Cardiac fibroblast (primary cell): ENCODE results near the gene SLCO3A1.

Experiments used
- DNase-seq, 2 donors: peaks; one replicate each; pipeline versions ENCODE4 v3.0.0 to v3.0.0-alpha.2; 2010; ENCODE audit warnings: low read depth in 2 of 2
- H3K4me3 ChIP-seq, 2 donors: replicated peaks in 1 of 2; 1 replicate in 1 of 2; 2 replicates in 1 of 2; pipeline ENCODE4 v1.5.1; 2011; ENCODE audit warnings: low read depth in 2 of 2, low read length in 2 of 2, mild to moderate bottlenecking in 2 of 2, moderate library complexity in 1 of 2
- TF ChIP-seq, protein P1 (sequence below): IDR thresholded peaks from one replicate; pipeline ENCODE4 v1.5.1; 2011; ENCODE audit warnings: low read depth, mild to moderate bottlenecking, low read length, inconsistent platforms

Gene SLCO3A1

DNA sequence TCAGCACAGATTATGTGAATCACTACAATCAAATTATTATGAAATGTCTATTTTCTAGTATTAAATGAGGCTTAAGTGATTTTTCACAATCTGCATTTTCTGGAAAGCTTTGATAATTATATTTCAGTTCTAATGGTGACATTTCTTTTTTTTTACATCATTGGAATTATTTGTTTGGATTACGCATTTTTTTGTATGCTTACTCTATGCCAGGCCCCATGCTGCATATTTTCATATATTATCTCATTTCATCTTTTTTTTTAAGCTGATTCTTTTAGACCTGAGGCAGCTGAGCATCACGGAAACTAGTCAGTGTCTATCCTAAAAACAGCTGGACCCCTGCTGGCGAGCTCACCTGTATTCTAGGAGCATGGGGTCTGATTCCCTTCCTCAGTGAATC lies 31.1 kb downstream of the SLCO3A1 start:
- no peak overlapping the region for H3K4me3 ChIP-seq
- TF ChIP-seq, protein P1, sequence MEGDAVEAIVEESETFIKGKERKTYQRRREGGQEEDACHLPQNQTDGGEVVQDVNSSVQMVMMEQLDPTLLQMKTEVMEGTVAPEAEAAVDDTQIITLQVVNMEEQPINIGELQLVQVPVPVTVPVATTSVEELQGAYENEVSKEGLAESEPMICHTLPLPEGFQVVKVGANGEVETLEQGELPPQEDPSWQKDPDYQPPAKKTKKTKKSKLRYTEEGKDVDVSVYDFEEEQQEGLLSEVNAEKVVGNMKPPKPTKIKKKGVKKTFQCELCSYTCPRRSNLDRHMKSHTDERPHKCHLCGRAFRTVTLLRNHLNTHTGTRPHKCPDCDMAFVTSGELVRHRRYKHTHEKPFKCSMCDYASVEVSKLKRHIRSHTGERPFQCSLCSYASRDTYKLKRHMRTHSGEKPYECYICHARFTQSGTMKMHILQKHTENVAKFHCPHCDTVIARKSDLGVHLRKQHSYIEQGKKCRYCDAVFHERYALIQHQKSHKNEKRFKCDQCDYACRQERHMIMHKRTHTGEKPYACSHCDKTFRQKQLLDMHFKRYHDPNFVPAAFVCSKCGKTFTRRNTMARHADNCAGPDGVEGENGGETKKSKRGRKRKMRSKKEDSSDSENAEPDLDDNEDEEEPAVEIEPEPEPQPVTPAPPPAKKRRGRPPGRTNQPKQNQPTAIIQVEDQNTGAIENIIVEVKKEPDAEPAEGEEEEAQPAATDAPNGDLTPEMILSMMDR, result no peak
- peak in 1 of 2 donors; percentile 36 for DNase-seq

DNA sequence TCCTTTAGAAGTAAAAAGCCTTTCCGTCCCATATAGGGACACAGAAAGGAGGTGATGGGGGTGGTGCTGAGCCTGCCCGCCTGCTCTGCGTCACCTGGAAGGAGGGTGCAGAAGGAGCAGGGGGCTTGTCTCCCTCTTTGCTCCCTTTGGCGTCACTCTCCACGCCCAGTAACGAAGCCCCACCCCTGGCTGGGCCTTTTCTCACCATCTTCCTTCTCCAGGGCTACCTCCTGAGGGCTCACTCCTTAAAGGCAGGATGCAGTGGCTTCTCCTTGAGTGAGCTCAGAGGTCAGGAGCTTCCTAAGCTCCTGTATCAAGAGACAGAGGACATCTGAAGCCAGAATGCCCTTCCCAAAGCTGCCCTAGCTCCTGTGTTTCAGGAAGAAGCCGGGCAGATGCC lies 31.5 kb downstream of the SLCO3A1 start:
- TF ChIP-seq, protein P1, result no peak
- no peak overlapping the region for H3K4me3 ChIP-seq
- no peak for DNase-seq

DNA sequence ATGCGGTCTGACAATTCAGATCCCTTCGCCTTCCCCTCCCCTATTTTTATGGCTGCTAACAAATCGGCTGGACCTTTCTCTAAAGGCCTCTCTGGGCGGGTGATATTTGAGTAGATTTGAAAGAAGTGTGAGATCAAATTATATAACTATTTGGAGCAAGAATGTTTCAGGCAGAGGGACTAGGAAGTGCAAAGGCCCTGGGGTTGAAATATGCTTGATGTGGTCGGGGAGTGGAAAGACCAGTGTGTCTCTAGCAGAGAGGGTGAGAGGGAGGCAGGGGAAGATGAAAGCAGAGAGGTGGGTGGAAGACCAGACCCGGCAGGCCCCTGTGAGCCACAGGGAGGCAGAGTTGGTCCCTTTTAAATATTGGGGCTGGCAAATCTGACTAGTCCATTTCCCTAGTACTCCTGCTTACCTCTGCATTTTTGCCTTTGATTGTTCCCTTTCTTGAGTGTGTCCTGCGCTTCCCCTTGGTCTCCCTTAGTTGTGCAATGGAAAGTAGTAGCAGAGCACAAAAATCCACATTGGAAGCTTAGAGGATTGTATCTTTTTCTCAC lies 32.3 kb downstream of the SLCO3A1 start:
- no peak for DNase-seq

GRCh38 chr15:91886878-91887277 lies 33.4 kb downstream of the SLCO3A1 start:
- DNase-seq, result no peak
- TF ChIP-seq, protein P1, result no peak
- no peak overlapping the region for H3K4me3 ChIP-seq

More for the DNA sequence above, 32.3 kb downstream of the SLCO3A1 start:
- no peak overlapping the region for H3K4me3 ChIP-seq
- TF ChIP-seq, protein P1, result peak; percentile 15

GRCh38 chr15:91887321-91887720 lies 33.8 kb downstream of the SLCO3A1 start:
- no peak for DNase-seq
- no peak overlapping the region for H3K4me3 ChIP-seq
- TF ChIP-seq, protein P1, result no peak

- TF ChIP-seq, protein P1, result no peak
- H3K4me3 ChIP-seq, result no peak overlapping the region
- no peak for DNase-seq
These were observed 34.4 kb downstream of the SLCO3A1 start for GRCh38 chr15:91887921-91888373.

DNA sequence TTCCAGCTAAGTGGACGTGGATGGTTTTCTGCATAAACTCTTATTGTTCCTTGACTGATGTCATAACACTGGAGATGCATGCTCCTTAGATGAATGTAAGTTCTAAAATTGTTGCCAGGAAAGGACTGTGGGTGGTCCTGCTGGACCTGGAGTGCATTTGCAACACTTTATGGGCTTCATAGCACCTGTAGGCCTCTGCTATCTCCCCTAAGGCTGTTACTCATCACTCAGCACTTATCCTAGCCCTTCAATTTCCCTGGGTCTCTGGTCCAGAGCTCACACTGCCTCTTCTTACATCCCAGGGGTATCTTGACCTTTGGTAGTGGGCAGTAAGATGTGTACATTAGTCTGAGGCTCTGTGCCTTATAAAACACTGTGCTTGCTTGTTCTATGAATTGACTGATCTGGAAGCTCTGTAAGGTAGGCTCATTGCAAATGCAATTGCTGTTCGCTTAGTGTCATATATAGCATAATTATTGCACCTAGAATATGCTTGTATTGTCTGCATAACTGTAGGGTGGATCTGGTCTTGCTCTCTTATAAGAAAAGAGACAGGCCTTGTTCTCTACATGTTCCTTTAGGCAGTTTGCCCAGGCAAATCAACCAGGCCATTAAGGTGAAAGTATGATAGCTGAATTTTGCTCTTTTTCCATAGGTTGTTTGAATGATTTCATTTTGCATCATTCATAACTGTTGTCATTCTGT lies 35.8 kb downstream of the SLCO3A1 start:
- TF ChIP-seq, protein P1, result no peak
- no peak for DNase-seq
- H3K4me3 ChIP-seq, result no peak overlapping the region
